ENCODE measurements around the gene SFRP2.

SFRP2 gene

GRCh38 chr4:153747406-153747955, 41.4 kb downstream of the SFRP2 start:
- TF ChIP-seq GATA1 (IDR thresholded peaks at IDR 0.05; ENCODE audit: low read depth, low read length) (no peak), POLR2A (IDR thresholded peaks at IDR 0.05; ENCODE audit: low read length) (no peak)
- no peak for DNase-seq

GRCh38 chr4:153745651-153746050, 43.2 kb downstream of the SFRP2 start:
- TF ChIP-seq POLR2A (IDR thresholded peaks at IDR 0.05; ENCODE audit: low read length): no peak
- no peak for TF ChIP-seq GATA1 (IDR thresholded peaks at IDR 0.05; ENCODE audit: low read depth, low read length)
- no peak for DNase-seq

GRCh38 chr4:153741541-153741940, 47.3 kb downstream of the SFRP2 start:
- TF ChIP-seq GATA1 (IDR thresholded peaks at IDR 0.05; ENCODE audit: low read depth, low read length): no peak
- no peak for TF ChIP-seq POLR2A (IDR thresholded peaks at IDR 0.05; ENCODE audit: low read length)
- DNase-seq: no peak

GRCh38 chr4:153735906-153736461, 52.9 kb downstream of the SFRP2 start:
- DNase-seq: no peak
- TF ChIP-seq GATA1 (IDR thresholded peaks at IDR 0.05; ENCODE audit: low read depth, low read length) (no peak), POLR2A (IDR thresholded peaks at IDR 0.05; ENCODE audit: low read length) (no peak)

GRCh38 chr4:153733751-153734448, 55.0 kb downstream of the SFRP2 start:
- DNase-seq: no peak
- TF ChIP-seq POLR2A (IDR thresholded peaks at IDR 0.05; ENCODE audit: low read length): no peak

DNA sequence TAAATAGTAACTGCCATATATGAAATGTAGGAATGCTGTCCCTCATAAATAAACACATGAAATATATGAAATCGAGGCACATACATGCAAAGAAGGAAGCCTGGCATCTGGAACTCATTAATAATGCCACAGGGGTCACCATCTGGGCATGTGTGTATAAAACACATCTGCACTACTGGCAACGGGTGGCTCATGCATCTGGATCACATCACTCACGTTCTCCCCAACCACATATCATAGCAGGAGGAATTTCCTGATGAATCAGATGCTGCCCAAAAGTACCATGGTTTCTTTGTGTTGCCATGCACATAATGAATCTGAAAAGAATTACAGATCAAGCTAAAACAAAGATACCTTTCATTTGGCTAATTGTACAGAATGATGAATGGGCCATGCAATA, 57.6 kb downstream of the SFRP2 start:
- TF ChIP-seq POLR2A (IDR thresholded peaks at IDR 0.05; ENCODE audit: low read length) (no peak), GATA1 (IDR thresholded peaks at IDR 0.05; ENCODE audit: low read depth, low read length) (no peak)
- no peak for DNase-seq

Measured in erythroblast (primary cell).